K562 (cell line): Measurements from ENCODE around the gene PPCDC. TPM values are rescaled to one million over a fixed set of nuclear protein-coding genes. Genes with fewer than 3 reads are reported as not detected.
A peak's percentile ranks its signal among the peaks of the same experiment; 100 is the strongest.

ENCODE experiments used
- ARID1B ChIP-seq: fragments of 450-650 bp; IDR thresholded peaks from 2 replicates; pipeline ENCODE4 v1.6.1; 2016; ENCODE audit warnings: antibody characterized with exemption, mild to moderate bottlenecking, inconsistent platforms
- BRD9 ChIP-seq: fragments of 450-650 bp; IDR thresholded peaks from 2 replicates; pipeline ENCODE4 v1.6.1; 2018; ENCODE audit warnings: low read depth; ENCODE audit not compliant: partially characterized antibody
- CREB3L1 ChIP-seq: fragments of 450-650 bp; IDR thresholded peaks from 2 replicates; pipeline ENCODE4 v1.6.1; 2014; ENCODE audit warnings: low read depth, mild to moderate bottlenecking, moderate library complexity, borderline replicate concordance
- CREM ChIP-seq: IDR thresholded peaks from 2 replicates; pipeline ENCODE4 v1.6.1; 2014; ENCODE audit warnings: antibody characterized with exemption, low read depth
- E2F3 ChIP-seq: fragments of 250-450 bp; sonication (Bioruptor Pico); IDR thresholded peaks from 2 replicates; pipeline ENCODE4 v1.4.0; 2020; ENCODE audit warnings: mild to moderate bottlenecking
- GATA2 ChIP-seq: sonication (generic); formaldehyde crosslinking; IDR thresholded peaks from 2 replicates; pipeline ENCODE4 v1.4.0; 2020; ENCODE audit warnings: mild to moderate bottlenecking, missing genetic modification reagents
- HBP1 ChIP-seq: fragments of 450-650 bp; formaldehyde crosslinking; IDR thresholded peaks from 2 replicates; pipeline ENCODE4 v1.4.0; 2022; ENCODE audit warnings: missing genetic modification characterization
- HOMEZ ChIP-seq: fragments of 250-450 bp; sonication (Bioruptor Pico); IDR thresholded peaks from 2 replicates; pipeline ENCODE4 v1.4.0; 2020; ENCODE audit warnings: mild to moderate bottlenecking, moderate library complexity
- JUNB ChIP-seq: fragments of 450-650 bp; formaldehyde crosslinking; conservative IDR thresholded peaks from 2 replicates; pipeline ENCODE4 v1.4.0; 2020; ENCODE audit warnings: mild to moderate bottlenecking
- KLF6 ChIP-seq: fragments of 250-450 bp; sonication (Bioruptor Pico); IDR thresholded peaks from 2 replicates; pipeline ENCODE4 v1.4.0; 2020; ENCODE audit warnings: mild to moderate bottlenecking, moderate library complexity, borderline replicate concordance
- NELFE ChIP-seq: IDR thresholded peaks from 2 replicates; pipeline ENCODE4 v1.6.1; 2011; ENCODE audit warnings: mild to moderate bottlenecking; ENCODE audit not compliant: insufficient read depth, insufficient read length
- NFIC ChIP-seq: fragments of 450-650 bp; IDR thresholded peaks from 2 replicates; pipeline ENCODE4 v1.6.1; 2017; ENCODE audit warnings: mild to moderate bottlenecking, inconsistent platforms
- PRDM10 ChIP-seq: fragments of 450-650 bp; IDR thresholded peaks from 2 replicates; pipeline ENCODE4 v1.6.1; 2018; ENCODE audit not compliant: partially characterized antibody
- RBM14 ChIP-seq: fragments of 200-400 bp; formaldehyde crosslinking; IDR thresholded peaks from 2 replicates; pipeline ENCODE4 v1.6.1; 2018; ENCODE audit warnings: low read depth, mild to moderate bottlenecking, low read length, moderate library complexity, borderline replicate concordance; ENCODE audit not compliant: insufficient read depth
- RNF2 ChIP-seq: sonication (generic); IDR thresholded peaks from 2 replicates; pipeline ENCODE4 v1.6.1; 2016
- SMARCA4 ChIP-seq: fragments of 450-650 bp; IDR thresholded peaks from 2 replicates; pipeline ENCODE4 v1.6.1; 2016
- SNIP1 ChIP-seq: fragments of 450-650 bp; IDR thresholded peaks from 2 replicates; pipeline ENCODE4 v1.7.1; 2017; ENCODE audit warnings: low read depth, mild to moderate bottlenecking
- TAL1 ChIP-seq: fragments of 450-650 bp; IDR thresholded peaks from 2 replicates; pipeline ENCODE4 v1.6.1; 2016; ENCODE audit warnings: mild to moderate bottlenecking
- TEAD1 ChIP-seq, 2 experiments: fragments of 450-650 bp in 1 of 2; sonication (generic) in 1 of 2; formaldehyde crosslinking; IDR thresholded peaks; 2 replicates each; pipeline versions ENCODE4 v1.4.0 to v1.8.0; 2020 to 2022; ENCODE audit warnings: mild to moderate bottlenecking in 2 of 2, missing genetic modification reagents in 1 of 2
- ZC3H11A ChIP-seq: IDR thresholded peaks from 2 replicates; pipeline ENCODE4 v1.6.1; 2012; ENCODE audit warnings: low read depth, low read length, improper control_type of control experiment
- ZNF589 ChIP-seq: fragments of 200-800 bp; sonication (Bioruptor generic); IDR thresholded peaks from 2 replicates; pipeline ENCODE4 v1.6.1; 2016; ENCODE audit warnings: low read depth, missing genetic modification characterization, missing compliant biosample characterization
- polyA plus RNA-seq, 8 experiments: library from polyadenylated mRNA; depleted of rRNA in 4 of 8; stranded (reverse) in 5 of 8; unstranded in 3 of 8; fragments of >200 nt; fragmentation: Nextera tagmentation in 2 of 8; fragmentation: Illumina TruSeq in 1 of 8; extraction: Ambion mirVana in 2 of 8; extraction: Trizol in 1 of 8; gene quantifications; 2 replicates each; pipeline versions ENCODE4 v1.2.1 to v1.2.3, GENCODE V29; 2011 to 2014; ENCODE audit warnings: inconsistent platforms in 1 of 8, missing spikeins in 1 of 8
- total RNA-seq, 7 experiments: library from RNA; depleted of rRNA in 6 of 7; stranded (reverse); fragments of >200 nt in 6 of 7; fragmentation: Illumina TruSeq in 2 of 7; extraction: Trizol in 2 of 7; gene quantifications; 2 replicates each; pipeline versions ENCODE4 v1.2.1 to v1.2.3, GENCODE V29; 2011 to 2021; ENCODE audit warnings: low replicate concordance in 1 of 7

Gene PPCDC
- total and polyA plus RNA-seq, 9 of the 15 experiments (the other 6 are each of a cell fraction or from before 2014, with no cell fraction given), result 10.9 to 53.6 (median 16.7) TPM

GRCh38 chr15:75067123-75067830 lies 43.9 kb downstream of the PPCDC start (continued):
- no peak for TF ChIP-seq CREB3L1
- TF ChIP-seq NFIC, result peak; percentile 43; the same call in 1 of the 2 replicates
- TF ChIP-seq SNIP1, result no peak
- TF ChIP-seq PRDM10, result no peak
- no peak for TF ChIP-seq RNF2
- TF ChIP-seq RBM14, result no peak
- peak; percentile 17; the same call in 1 of the 2 replicates for TF ChIP-seq SMARCA4
- TF ChIP-seq HBP1 (CRISPR knock-in tag), result no peak
- TF ChIP-seq GATA2 (CRISPR knock-in tag), result no peak
- TF ChIP-seq NELFE, result no peak
- TF ChIP-seq JUNB, result no peak
- TF ChIP-seq ZC3H11A, result no peak
- 0 out of 2 replicates have a peak, but pooled peaks have one; percentile 6 for TF ChIP-seq TAL1
- TF ChIP-seq BRD9, result no peak
- no peak for TF ChIP-seq CREM
- TF ChIP-seq HOMEZ, result no peak
- no peak for TF ChIP-seq TEAD1 (CRISPR knock-in tag; IDR thresholded peaks at IDR 0.05)
- no peak for TF ChIP-seq ZNF589 (CRISPR knock-in tag)
- TF ChIP-seq ARID1B, result peak; percentile 48
- TF ChIP-seq KLF6 (CRISPR knock-in tag), result no peak
- no peak for TF ChIP-seq E2F3 (CRISPR knock-in tag)
